Mesothelial cell of epicardium (in vitro differentiated cells): ENCODE measurements around the gene PAX8. TPM values are rescaled to one million over a fixed set of nuclear protein-coding genes. Genes with fewer than 3 reads are reported as not detected.
"Not testable (repeated sequence)": the region's sequence is repeated elsewhere in the genome, so short reads cannot be mapped to it uniquely, and the experiment has no call there.

Source experiments
- DNase-seq, 2 experiments: peaks; one replicate each; pipeline ENCODE4 v3.0.0; 2021; ENCODE audit warnings: low spot score in 2 of 2; ENCODE audit not compliant: unreplicated experiment in 2 of 2
- H3K27ac Mint-ChIP-seq: 2 replicates; pipeline ENCODE4 v1.8.0; 2021; ENCODE audit warnings: mixed read lengths
- H3K27me3 Mint-ChIP-seq: 2 replicates; pipeline ENCODE4 v1.8.0; 2021; ENCODE audit warnings: low read depth, mixed read lengths
- H3K36me3 Mint-ChIP-seq: 2 replicates; pipeline ENCODE4 v1.8.0; 2021; ENCODE audit warnings: mixed read lengths
- H3K4me1 Mint-ChIP-seq: 2 replicates; pipeline ENCODE4 v1.8.0; 2021; ENCODE audit warnings: mixed read lengths
- H3K4me3 Mint-ChIP-seq: 2 replicates; pipeline ENCODE4 v1.8.0; 2021; ENCODE audit warnings: mild to moderate bottlenecking, moderate library complexity, mixed read lengths
- H3K9me3 Mint-ChIP-seq: 2 replicates; pipeline ENCODE4 v1.8.0; 2021; ENCODE audit warnings: mixed read lengths
- CTCF ChIP-seq: fragments of 200-600 bp; sonication (generic); IDR thresholded peaks from one replicate; pipeline ENCODE4 v1.5.0; 2021; ENCODE audit warnings: antibody characterized with exemption; ENCODE audit not compliant: unreplicated experiment
- total RNA-seq: library from RNA; stranded (reverse); gene quantifications from 3 replicates; pipeline ENCODE4 v1.2.1, GENCODE V29; 2021

The PAX8 gene
- total RNA-seq, 1 donor from 2014 or later: 0.13 TPM

GRCh38 chr2:113311781-113312180, 33.1 kb upstream of the PAX8 start:
- not testable (repeated sequence) for H3K27ac Mint-ChIP-seq, H3K9me3 Mint-ChIP-seq, H3K4me1 Mint-ChIP-seq, H3K4me3 Mint-ChIP-seq, H3K36me3 Mint-ChIP-seq, DNase-seq
- H3K27me3 Mint-ChIP-seq: peaks cover 86% of the 10 kb centered on the region

- not testable (repeated sequence) for H3K36me3 Mint-ChIP-seq, H3K4me3 Mint-ChIP-seq, DNase-seq, H3K27ac Mint-ChIP-seq, H3K9me3 Mint-ChIP-seq, H3K4me1 Mint-ChIP-seq
- H3K27me3 Mint-ChIP-seq: peaks cover 85% of the 10 kb centered on the region
Observed at GRCh38 chr2:113311191-113311590, 32.5 kb upstream of the PAX8 start.

GRCh38 chr2:113309655-113310387, 31.1 kb upstream of the PAX8 start:
- TF ChIP-seq CTCF: no peak
- DNase-seq: no peak
- peaks cover 77% of the 10 kb centered on the region for H3K27me3 Mint-ChIP-seq
- no peaks in the 10 kb centered on the region for H3K36me3 Mint-ChIP-seq
- no peak overlapping the region for H3K27ac Mint-ChIP-seq
- no peaks in the 10 kb centered on the region for H3K9me3 Mint-ChIP-seq
- no peak overlapping the region for H3K4me3 Mint-ChIP-seq
- H3K4me1 Mint-ChIP-seq: peaks cover 3% of the 10 kb centered on the region

- not testable (repeated sequence) for H3K36me3 Mint-ChIP-seq, DNase-seq
Observed at GRCh38 chr2:113308784-113309183, 30.1 kb upstream of the PAX8 start.

GRCh38 chr2:113306207-113306606, 27.5 kb upstream of the PAX8 start:
- not testable (repeated sequence) for DNase-seq, H3K4me3 Mint-ChIP-seq, H3K9me3 Mint-ChIP-seq, H3K27ac Mint-ChIP-seq, H3K4me1 Mint-ChIP-seq, H3K36me3 Mint-ChIP-seq
- H3K27me3 Mint-ChIP-seq: peaks cover 54% of the 10 kb centered on the region

More at GRCh38 chr2:113308784-113309183, 30.1 kb upstream of the PAX8 start:
- H3K4me3 Mint-ChIP-seq, H3K9me3 Mint-ChIP-seq, H3K4me1 Mint-ChIP-seq, H3K27ac Mint-ChIP-seq: not testable (repeated sequence)
- peaks cover 68% of the 10 kb centered on the region for H3K27me3 Mint-ChIP-seq

- not testable (repeated sequence) for H3K27ac Mint-ChIP-seq, H3K9me3 Mint-ChIP-seq, DNase-seq, H3K4me3 Mint-ChIP-seq, H3K36me3 Mint-ChIP-seq, H3K4me1 Mint-ChIP-seq
- H3K27me3 Mint-ChIP-seq: peaks cover 54% of the 10 kb centered on the region
Observed at GRCh38 chr2:113305749-113306148, 27.0 kb upstream of the PAX8 start.

- H3K4me1 Mint-ChIP-seq: no peaks in the 10 kb centered on the region
- H3K9me3 Mint-ChIP-seq: no peaks in the 10 kb centered on the region
- no peak for DNase-seq
- TF ChIP-seq CTCF: no peak
- H3K36me3 Mint-ChIP-seq: no peaks in the 10 kb centered on the region
- no peak overlapping the region for H3K27ac Mint-ChIP-seq
- H3K4me3 Mint-ChIP-seq: no peak overlapping the region
- peaks cover 54% of the 10 kb centered on the region for H3K27me3 Mint-ChIP-seq
Observed at GRCh38 chr2:113305146-113305545, 26.4 kb upstream of the PAX8 start.

GRCh38 chr2:113304702-113305101, 26.0 kb upstream of the PAX8 start:
- Mint-ChIP-seq H3K36me3 (no peaks in the 10 kb centered on the region), H3K27ac (no peak overlapping the region), H3K4me1 (no peaks in the 10 kb centered on the region), H3K4me3 (no peak overlapping the region), H3K27me3 (peaks cover 50% of the 10 kb centered on the region), H3K9me3 (no peaks in the 10 kb centered on the region)
- TF ChIP-seq CTCF: no peak
- no peak for DNase-seq

- not testable (repeated sequence) for H3K4me3 Mint-ChIP-seq, H3K4me1 Mint-ChIP-seq, H3K27ac Mint-ChIP-seq, H3K9me3 Mint-ChIP-seq, DNase-seq, H3K36me3 Mint-ChIP-seq
- H3K27me3 Mint-ChIP-seq: peaks cover 35% of the 10 kb centered on the region
Observed at GRCh38 chr2:113302216-113302980, 23.7 kb upstream of the PAX8 start.
